WTC11 (cell line): ENCODE measurements around the gene YWHAQ.

Experiments used
- CBFB ChIP-seq: sonication (generic); formaldehyde crosslinking; IDR thresholded peaks from 2 replicates; pipeline ENCODE4 v1.8.1; 2022; ENCODE audit warnings: mild to moderate bottlenecking, low read depth, missing genetic modification reagents
- CREM ChIP-seq: sonication (generic); formaldehyde crosslinking; IDR thresholded peaks from 2 replicates; pipeline ENCODE4 v1.8.1; 2022; ENCODE audit warnings: mild to moderate bottlenecking, missing genetic modification reagents, moderate library complexity
- CTCF ChIP-seq: fragments of 200-600 bp; IDR thresholded peaks from 2 replicates; pipeline ENCODE4 v1.8.0; 2022; ENCODE audit warnings: antibody characterized with exemption
- ETV6 ChIP-seq: sonication (generic); formaldehyde crosslinking; IDR thresholded peaks from 2 replicates; pipeline ENCODE4 v1.8.1; 2022; ENCODE audit warnings: mild to moderate bottlenecking, missing genetic modification reagents
- MLX ChIP-seq: sonication (generic); formaldehyde crosslinking; IDR thresholded peaks from 2 replicates; pipeline ENCODE4 v1.8.1; 2023; ENCODE audit warnings: mild to moderate bottlenecking, missing genetic modification reagents, moderate library complexity
- TP53 ChIP-seq: sonication (generic); formaldehyde crosslinking; IDR thresholded peaks from 2 replicates; pipeline ENCODE4 v1.8.1; 2023; ENCODE audit warnings: mild to moderate bottlenecking, missing genetic modification reagents
- ZNF121 ChIP-seq: sonication (generic); formaldehyde crosslinking; IDR thresholded peaks from 2 replicates; pipeline ENCODE4 v1.8.0; 2023; ENCODE audit warnings: missing genetic modification reagents
- ZNF138 ChIP-seq: sonication (generic); formaldehyde crosslinking; conservative IDR thresholded peaks from 2 replicates; pipeline ENCODE4 v1.8.1; 2022; ENCODE audit warnings: mild to moderate bottlenecking, moderate library complexity, missing genetic modification reagents

- no peak for TF ChIP-seq CBFB (CRISPR knock-in tag)
- no peak for TF ChIP-seq TP53 (CRISPR knock-in tag)
- no peak for TF ChIP-seq CTCF
- TF ChIP-seq MLX (CRISPR knock-in tag): no peak
- TF ChIP-seq CREM: no peak
- no peak for TF ChIP-seq ZNF138 (CRISPR knock-in tag)
- no peak for TF ChIP-seq ETV6 (CRISPR knock-in tag)
- TF ChIP-seq ZNF121: no peak
Observed at GRCh38 chr2:9668687-9669345, 38.0 kb upstream of the YWHAQ start.
